GM21619 (cell line): ENCODE results near the gene ZNF775.

Experiments
- ATAC-seq: cut with Tn5 transposase; IDR thresholded peaks from one replicate; pipeline ENCODE4 v1.9.1; 2021; ENCODE audit not compliant: unreplicated experiment

Gene ZNF775

DNA sequence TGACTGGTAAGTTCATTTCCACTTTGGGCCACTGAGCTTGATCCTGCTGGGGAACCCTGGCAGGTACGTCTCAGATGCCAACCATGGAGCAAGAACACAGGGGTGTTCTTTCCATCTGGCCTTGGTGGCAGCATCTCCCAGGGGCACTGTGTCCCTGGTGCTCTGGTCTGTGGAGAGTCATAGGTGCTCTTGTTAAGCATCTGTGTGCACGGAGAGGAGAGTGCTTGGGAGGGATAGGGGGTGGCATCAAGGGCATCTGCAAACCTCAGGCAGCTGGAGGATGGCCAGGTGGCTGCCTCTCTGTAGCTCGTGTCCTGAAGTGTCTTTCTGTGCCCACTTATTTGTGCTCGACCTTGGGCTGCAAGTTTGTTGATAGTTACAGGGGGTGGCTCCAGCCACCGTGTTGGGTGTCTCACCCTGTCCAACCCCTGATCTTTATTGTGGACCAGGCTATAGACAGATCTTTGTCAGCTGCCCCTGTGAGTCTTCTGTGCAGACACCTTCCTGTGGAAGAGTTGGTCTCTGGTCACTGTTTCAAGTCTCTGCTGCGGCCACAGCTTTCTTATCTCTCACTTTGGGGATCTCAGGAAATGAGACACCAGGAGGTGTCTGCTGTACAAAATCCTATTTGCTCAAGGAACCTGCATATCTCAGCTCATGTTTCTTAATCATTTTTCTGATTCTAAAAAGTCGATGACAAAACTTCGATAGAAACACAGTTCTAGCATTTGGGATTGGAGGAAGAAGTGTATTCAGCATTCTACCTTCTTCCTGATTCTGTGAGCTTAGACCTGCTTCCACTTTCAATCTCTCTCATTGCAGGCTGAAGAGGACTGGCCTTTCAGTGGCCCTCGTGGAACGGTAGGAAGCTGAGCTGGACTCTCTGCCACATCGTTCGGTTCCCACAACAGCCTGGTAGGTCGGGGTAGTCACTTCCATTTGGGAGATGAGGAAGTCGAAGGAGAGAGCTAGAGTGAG lies 54.1 kb downstream of the ZNF775 start:
- peak; percentile 31 for ATAC-seq

DNA sequence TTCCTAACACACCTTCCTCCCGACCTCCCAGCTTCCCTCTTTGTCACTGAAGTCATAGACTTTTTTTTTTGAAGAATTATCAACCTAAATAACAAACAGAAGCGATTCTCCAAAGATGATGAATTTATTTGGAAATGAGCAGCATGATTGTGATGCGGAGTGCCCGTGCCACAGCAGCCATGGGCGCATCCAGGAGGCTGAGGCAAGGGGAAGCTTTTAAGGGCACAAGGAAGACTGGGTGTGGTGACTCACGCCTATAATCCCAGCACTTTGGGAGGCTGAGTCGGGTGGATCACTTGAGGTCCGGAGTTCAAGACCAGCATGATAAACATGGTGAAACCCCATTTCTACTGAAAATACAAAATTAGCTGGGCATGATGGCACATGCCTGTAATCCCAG lies 55.1 kb downstream of the ZNF775 start:
- no peak for ATAC-seq

DNA sequence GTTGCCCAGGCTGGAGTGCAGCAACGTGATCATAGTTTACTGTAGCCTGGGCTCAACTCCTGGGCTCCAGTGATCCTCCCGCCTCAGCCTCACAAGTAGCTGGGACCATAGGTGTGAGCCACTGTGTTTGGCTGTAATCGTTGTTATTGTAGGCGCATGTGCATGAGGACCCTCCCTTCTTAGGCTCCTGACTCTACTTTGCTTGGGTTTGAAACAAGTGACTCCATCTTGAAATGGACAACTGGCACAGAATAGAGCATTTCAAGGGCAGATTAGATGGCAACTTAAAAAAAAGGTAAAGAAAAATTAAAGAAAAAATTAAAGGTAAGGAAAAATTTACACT lies 55.9 kb downstream of the ZNF775 start:
- no peak for ATAC-seq

DNA sequence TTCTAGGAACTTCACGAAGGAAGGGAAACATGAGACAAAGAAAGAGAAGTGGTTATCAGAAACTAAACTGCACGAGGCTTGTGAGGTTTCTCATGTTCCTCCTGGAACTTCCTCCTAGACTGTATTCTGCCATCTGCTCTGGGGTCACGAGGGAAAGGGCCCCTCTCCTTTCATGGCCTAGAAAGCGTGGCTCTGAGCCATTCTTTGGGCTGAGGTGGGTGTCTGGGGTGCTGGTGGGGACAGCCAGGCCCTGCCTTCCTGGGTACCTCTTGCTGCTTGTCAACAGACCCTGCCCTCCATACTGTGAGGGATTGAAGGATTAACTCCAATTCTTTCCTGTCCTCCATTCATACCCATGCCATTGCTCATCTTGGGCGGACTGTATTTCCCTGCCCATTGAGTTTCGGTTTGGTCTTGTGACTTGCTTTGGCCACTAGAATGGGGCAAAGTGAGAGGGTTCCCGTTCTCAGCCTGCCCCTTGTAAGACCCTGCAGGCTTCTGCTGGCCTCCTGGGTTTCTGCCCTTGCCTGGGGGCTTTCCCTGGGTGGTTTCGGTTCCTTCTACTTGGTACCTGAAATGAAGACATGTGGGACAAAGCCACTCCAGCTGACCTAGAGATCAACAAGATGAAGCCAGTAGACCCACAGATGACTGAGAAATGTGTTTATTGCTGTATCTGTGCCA lies 56.4 kb downstream of the ZNF775 start:
- peak; percentile 92 for ATAC-seq

DNA sequence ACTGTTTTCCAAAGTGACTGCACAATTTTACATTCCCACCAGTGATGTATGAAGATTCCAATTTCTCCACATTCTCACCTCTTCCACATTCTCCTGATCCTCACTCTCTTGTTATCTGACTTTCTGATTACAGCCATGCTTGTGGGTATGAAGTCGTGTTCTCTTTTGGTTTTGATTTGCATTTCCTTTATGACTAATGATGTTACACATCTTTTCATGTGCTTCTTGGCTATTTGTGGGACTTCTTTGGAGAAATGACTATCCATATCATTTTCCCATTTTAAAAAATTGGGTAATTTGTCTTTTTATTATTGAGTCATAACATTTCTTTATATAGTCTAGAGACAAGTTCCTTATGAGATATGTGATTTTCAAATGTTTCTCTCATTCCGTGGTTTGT lies 60.8 kb downstream of the ZNF775 start:
- no peak for ATAC-seq

DNA sequence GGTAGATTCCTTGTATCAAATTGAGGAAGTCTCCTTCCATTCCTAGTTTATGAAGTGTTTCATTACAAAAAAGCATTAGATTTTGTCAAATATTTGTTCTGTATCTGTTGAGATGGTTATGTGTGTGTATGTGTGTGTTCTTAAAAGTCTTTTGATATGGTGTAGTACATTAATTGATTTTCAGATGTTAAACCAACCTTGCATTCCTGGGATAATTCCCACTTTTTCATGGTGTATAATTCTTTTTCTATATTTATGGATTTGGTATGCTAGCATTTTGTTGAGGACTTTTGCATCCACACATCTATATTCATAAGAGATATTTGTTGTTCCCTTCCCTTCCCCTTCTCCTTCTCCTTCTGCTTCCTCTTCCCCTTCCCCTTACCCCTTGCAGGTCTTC lies 62.4 kb downstream of the ZNF775 start:
- ATAC-seq, result no peak

DNA sequence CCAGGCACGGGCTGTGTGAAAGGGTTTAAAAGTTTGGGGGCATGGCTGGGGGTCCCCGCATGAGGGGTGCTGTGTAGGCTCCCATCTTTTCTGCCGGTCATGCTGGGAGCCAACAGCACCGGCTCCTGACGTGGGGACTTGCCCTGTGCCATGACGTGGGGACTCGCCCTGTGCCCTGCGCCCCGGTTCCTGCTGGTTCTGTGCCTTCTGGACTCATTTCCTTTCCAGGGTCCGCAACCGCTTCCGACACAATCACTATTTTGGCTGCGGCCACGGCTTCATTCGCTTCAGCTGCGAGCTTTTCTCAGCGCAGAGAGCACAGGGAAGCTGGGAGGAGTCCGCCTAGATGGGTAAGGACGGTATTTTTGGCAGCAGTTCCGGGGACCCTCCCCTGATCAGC lies 63.7 kb downstream of the ZNF775 start:
- ATAC-seq, result no peak

DNA sequence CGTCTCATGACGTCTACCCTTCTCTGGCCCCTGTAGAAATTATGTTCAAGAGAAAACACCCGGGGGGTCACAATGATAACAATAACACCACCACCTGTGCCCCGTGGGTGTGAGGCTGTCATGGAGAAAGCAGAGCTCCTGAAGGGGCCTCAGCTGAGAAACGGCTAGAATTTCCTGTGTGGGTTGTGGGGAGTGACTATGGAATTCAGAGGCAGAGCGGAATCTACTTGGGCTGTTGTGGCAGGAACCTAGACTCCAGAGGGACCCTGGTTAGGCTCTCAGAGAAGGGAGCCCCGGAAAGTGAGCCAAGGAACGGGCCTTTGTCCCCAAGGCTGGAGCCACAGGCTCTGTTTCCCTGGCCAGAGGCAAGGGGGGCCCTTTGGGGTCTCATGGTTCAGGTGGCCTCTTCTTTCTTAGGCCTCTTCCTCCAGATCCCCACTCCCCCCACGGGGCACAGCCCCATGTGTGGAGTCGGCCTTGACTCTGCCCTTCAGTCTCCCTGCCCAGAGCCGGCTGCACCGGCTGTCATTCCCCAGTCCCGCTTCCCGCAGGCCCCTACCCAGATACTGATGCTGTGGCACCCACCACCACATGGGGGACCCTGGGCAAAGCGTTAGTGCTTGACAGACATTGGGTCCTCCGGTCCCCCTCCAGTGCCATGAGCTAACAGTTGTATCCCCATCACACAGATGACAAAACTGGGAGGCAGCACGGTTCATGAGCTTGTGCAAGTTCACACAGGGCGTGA lies 64.8 kb downstream of the ZNF775 start:
- no peak for ATAC-seq

DNA sequence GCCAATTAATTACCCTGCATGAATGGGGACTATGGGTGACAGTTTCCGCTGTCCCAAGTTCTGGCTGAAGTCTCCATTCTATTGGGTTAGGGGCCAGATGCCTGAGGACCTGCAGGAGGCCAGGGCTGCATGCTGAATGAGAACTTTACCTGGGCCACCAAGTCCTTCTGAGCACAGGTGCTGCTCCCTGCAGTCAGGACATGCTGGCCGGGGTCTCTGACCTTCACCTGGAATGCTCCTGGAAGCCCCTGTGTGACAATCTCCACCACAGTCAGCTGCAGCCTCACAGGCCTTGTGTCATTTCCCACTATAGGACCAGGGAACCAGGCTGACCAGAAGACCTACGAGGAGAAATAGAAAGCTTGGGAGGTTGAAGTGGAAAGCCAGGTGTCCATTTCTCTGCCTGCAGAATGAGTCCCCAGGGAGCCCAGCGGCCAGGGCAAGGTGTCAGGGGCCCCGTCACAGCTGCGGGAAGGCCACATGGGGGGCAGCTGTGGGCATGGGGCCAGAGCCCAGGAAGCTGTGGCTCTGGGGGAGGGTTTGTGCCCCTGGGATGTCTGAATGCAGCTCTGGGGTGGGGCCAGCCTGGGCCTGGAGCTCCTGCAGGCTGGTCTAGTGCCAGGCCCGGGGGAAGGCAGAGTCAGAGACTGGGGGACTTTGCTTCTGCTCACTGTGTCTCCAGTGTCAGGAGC lies 65.7 kb downstream of the ZNF775 start:
- ATAC-seq, result no peak

DNA sequence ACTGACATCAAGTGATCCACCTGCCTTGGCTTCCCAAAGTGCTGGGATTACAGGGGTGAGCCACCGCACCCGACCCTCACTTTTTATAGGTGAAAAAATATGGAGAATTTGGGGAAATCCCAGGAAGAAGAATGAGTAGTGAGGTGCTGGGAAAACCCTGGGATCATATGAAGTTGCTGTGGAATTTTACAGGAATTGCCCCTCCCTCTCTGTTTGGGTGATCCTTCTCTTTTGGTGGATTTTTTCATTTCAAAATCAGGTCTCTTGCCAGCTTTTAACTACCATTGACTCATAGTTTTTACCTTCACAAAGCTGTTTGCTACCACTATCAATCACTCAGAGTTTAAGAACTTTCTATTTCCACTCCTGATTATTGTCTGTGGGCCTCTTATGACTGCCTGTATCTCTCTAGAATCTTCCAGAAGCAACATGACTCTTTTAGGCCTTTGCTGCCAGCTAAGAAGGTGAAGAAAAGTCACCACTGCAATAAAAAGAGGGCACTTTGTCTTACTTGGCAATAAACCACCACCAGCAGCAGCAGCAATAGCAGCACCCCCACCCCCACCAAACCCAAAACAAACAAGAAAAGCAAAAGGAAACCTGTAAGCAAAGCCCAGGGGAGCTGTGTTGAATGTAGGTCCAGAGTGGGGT lies 67.3 kb downstream of the ZNF775 start:
- ATAC-seq, result no peak
